Measurements from ENCODE around the gene SORBS1. TPM values are rescaled to one million over a fixed set of nuclear protein-coding genes. Genes with fewer than 3 reads are reported as not detected.

Gene SORBS1
- total and polyA plus RNA-seq, 2 donors (not counting 3 experiments of a cell fraction or from before 2014, with no cell fraction given): 2.0 to 7.9 TPM

DNA sequence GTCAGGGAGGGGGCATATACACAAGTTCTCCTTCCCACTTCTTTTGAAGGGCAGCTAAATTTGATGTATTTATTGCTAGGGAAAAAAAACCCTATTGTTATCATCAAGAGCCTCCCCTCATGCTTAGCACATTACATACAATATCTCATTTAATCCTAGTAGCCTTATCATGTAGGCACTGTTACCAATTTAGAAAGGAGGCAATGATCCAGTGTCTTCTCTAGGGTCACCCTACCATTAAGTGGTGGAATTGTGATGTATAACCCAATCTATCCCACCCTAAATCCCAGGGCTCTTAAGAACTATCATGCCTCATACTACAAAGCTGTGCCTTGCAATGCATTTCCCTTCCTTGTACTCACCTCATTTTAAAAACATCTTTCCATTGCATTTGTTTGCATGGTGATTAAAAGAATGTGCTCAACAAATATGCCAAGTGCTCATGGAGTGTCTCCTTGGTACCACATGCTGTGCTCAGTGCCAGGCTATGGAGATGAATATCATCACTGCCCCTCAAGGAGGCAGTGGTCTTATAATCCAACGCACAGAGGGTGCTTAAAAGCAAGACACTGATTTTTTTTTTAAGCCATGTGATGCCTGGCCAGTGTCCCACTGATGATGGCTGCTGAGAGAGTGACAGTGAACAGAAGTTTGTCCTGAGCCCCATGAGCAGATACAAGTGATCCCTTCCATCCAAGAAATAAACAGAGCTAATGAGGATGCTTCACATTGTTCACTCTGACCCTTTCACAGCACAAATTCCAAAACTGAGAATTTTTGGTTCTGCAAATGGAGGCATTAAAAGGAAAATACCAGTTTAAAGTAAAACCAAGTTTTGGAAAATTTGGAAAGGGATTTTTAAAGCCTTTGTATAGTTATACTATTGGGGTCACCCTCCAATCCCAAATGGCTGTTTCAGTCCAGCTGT, 98.2 kb downstream of the SORBS1 start:
- Histone ChIP-seq H3K36me3 (ENCODE audit: control insufficient read depth in 2 of 2, extremely low read depth in 1 of 2, insufficient read depth in 2 of 2, low read length in 2 of 2) (no peaks in the 10 kb centered on the region), H3K9me1 (replicated peaks; ENCODE audit: control insufficient read depth, extremely low read depth, insufficient read depth, low read length) (no peaks in the 10 kb centered on the region), H3K9ac (replicated peaks; ENCODE audit: extremely low read depth, insufficient read depth, low read length) (no peak overlapping the region), H4K20me1 (replicated peaks; ENCODE audit: control insufficient read depth, extremely low read depth, insufficient read depth, low read length) (no peaks in the 10 kb centered on the region), H3K4me1 (ENCODE audit: control insufficient read depth, extremely low read depth, insufficient read depth, low read length) (peaks cover 8% of the 10 kb centered on the region), H3K27ac (ENCODE audit: insufficient read depth, low read depth, low read length) (no peak overlapping the region), H3K27me3 (ENCODE audit: control insufficient read depth in 2 of 2, insufficient read depth in 2 of 2, low read length in 2 of 2) (peaks cover 0 to 2% of the 10 kb centered on the region in 2 experiments), H2AFZ (ENCODE audit: low read depth, low read length) (no peak overlapping the region), H3K9me3 (replicated peaks; ENCODE audit: control insufficient read depth, insufficient read depth, low read length) (no peaks in the 10 kb centered on the region), H3K4me3 (replicated peaks in 1 of 3; ENCODE audit: insufficient read depth in 1 of 3, low read depth in 1 of 3, low read length in 3 of 3) (no peak overlapping the region), H3K4me2 (ENCODE audit: insufficient read depth, low read length) (no peak overlapping the region), H3K79me2 (ENCODE audit: control insufficient read depth, insufficient read depth, low read length) (no peaks in the 10 kb centered on the region)
- POLR2A ChIA-PET: no interaction called here
- intact Hi-C loops (cut with micrococcal nuclease) (no loop called here), dilution Hi-C loops (cut with MboI; ENCODE audit: extremely low pct_ligation_motif_present, low sequenced_read_pairs) (no loop called here)
- peak; percentile 8 for FAIRE-seq
- CTCF ChIA-PET: no interaction called here
- no TSS peak for BruUV-seq (replicated peaks)
- no peak for DNase-seq (ENCODE audit: low read depth, low spot score)
- TF ChIP-seq, protein P1, sequence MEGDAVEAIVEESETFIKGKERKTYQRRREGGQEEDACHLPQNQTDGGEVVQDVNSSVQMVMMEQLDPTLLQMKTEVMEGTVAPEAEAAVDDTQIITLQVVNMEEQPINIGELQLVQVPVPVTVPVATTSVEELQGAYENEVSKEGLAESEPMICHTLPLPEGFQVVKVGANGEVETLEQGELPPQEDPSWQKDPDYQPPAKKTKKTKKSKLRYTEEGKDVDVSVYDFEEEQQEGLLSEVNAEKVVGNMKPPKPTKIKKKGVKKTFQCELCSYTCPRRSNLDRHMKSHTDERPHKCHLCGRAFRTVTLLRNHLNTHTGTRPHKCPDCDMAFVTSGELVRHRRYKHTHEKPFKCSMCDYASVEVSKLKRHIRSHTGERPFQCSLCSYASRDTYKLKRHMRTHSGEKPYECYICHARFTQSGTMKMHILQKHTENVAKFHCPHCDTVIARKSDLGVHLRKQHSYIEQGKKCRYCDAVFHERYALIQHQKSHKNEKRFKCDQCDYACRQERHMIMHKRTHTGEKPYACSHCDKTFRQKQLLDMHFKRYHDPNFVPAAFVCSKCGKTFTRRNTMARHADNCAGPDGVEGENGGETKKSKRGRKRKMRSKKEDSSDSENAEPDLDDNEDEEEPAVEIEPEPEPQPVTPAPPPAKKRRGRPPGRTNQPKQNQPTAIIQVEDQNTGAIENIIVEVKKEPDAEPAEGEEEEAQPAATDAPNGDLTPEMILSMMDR (IDR thresholded peaks at IDR 0.05; ENCODE audit: extremely low read depth in 1 of 2, insufficient read depth in 1 of 2, low read depth in 1 of 2, low read length in 2 of 2): no peak
- TF ChIP-seq GATA2 (IDR thresholded peaks at IDR 0.05; ENCODE audit: insufficient read depth, insufficient read length, low read depth, low read length): no peak

DNA sequence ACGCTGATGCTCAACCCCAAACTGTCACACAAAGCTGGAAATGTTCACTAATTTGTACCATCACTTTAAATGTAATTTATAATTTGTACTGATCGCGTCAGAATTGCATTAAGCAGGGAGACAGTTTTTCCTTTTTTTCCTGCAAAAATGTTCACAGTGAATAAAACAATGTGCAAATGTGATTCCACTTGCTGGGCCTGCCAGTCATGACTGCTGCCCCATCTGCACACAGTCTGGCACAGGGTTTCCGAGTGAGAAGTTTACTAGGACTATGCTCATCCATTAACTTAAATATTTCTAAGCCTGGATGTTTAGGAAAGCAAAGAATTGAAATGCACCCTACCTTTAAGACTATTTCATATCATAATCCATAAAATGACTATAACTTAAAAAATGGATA, 99.6 kb downstream of the SORBS1 start:
- CTCF ChIA-PET: no interaction called here
- H3K9me3 ChIP-seq (replicated peaks; ENCODE audit: control insufficient read depth, insufficient read depth, low read length): no peaks in the 10 kb centered on the region
- no peaks in the 10 kb centered on the region for H3K9me1 ChIP-seq (replicated peaks; ENCODE audit: control insufficient read depth, extremely low read depth, insufficient read depth, low read length)
- no peaks in the 10 kb centered on the region for H3K4me1 ChIP-seq (ENCODE audit: control insufficient read depth, extremely low read depth, insufficient read depth, low read length)
- H3K36me3 ChIP-seq (ENCODE audit: control insufficient read depth in 2 of 2, extremely low read depth in 1 of 2, insufficient read depth in 2 of 2, low read length in 2 of 2): no peaks in the 10 kb centered on the region
- H3K4me3 ChIP-seq (replicated peaks in 1 of 3; ENCODE audit: insufficient read depth in 1 of 3, low read depth in 1 of 3, low read length in 3 of 3): no peak overlapping the region
- dilution Hi-C loops (cut with MboI; ENCODE audit: extremely low pct_ligation_motif_present, low sequenced_read_pairs): no loop called here
- FAIRE-seq: no peak
- no peaks in the 10 kb centered on the region for H4K20me1 ChIP-seq (replicated peaks; ENCODE audit: control insufficient read depth, extremely low read depth, insufficient read depth, low read length)
- no peak overlapping the region for H2AFZ ChIP-seq (ENCODE audit: low read depth, low read length)
- no peak for TF ChIP-seq FOS (IDR thresholded peaks at IDR 0.05; ENCODE audit: borderline replicate concordance, insufficient read depth, low read length)
- no peak for TF ChIP-seq JUN (IDR thresholded peaks at IDR 0.05; ENCODE audit: borderline replicate concordance, insufficient read depth, insufficient read length, low read depth)
- no peak for TF ChIP-seq POLR2AphosphoS5 (IDR thresholded peaks at IDR 0.05; ENCODE audit: insufficient read depth, low read depth, low read length)
- no peak for TF ChIP-seq EZH2 (IDR thresholded peaks at IDR 0.05; ENCODE audit: borderline replicate concordance, low read depth, low read length, severe bottlenecking)
- no peak for TF ChIP-seq GATA2 (IDR thresholded peaks at IDR 0.05; ENCODE audit: insufficient read depth, insufficient read length, low read depth, low read length)
- TF ChIP-seq, protein P1 (IDR thresholded peaks at IDR 0.05; ENCODE audit: extremely low read depth in 1 of 2, insufficient read depth in 1 of 2, low read depth in 1 of 2, low read length in 2 of 2): no peak
- peaks cover 0 to 2% of the 10 kb centered on the region in 2 experiments for H3K27me3 ChIP-seq (ENCODE audit: control insufficient read depth in 2 of 2, insufficient read depth in 2 of 2, low read length in 2 of 2)
- no peaks in the 10 kb centered on the region for H3K79me2 ChIP-seq (ENCODE audit: control insufficient read depth, insufficient read depth, low read length)
- POLR2A ChIA-PET: no interaction called here
- no peak overlapping the region for H3K9ac ChIP-seq (replicated peaks; ENCODE audit: extremely low read depth, insufficient read depth, low read length)
- no TSS peak for BruUV-seq (replicated peaks)
- no peak for DNase-seq (ENCODE audit: low read depth, low spot score)
- H3K27ac ChIP-seq (ENCODE audit: insufficient read depth, low read depth, low read length): no peak overlapping the region
- no peak overlapping the region for H3K4me2 ChIP-seq (ENCODE audit: insufficient read depth, low read length)
- intact Hi-C loops (cut with micrococcal nuclease): no loop called here

All from endothelial cell of umbilical vein (primary cell).